Gastrocnemius medialis (tissue), 4 donors: Measurements from ENCODE around the gene B4GALT5.

Source experiments
- CTCF ChIP-seq, 5 experiments: fragments of 450-650 bp in 3 of 5; fragments of 200-600 bp in 2 of 5; sonication (generic) in 2 of 5; IDR thresholded peaks in 4 of 5; conservative IDR thresholded peaks in 1 of 5; 1 replicate in 4 of 5; 2 replicates in 1 of 5; pipeline ENCODE4 v1.5.1; 2016 to 2019; ENCODE audit warnings: antibody characterized with exemption in 5 of 5, mild to moderate bottlenecking in 3 of 5, moderate library complexity in 3 of 5
- POLR2A ChIP-seq, 2 donors: fragments of 450-650 bp; IDR thresholded peaks; one replicate each; pipeline ENCODE4 v1.6.1; 2017; ENCODE audit warnings: antibody characterized with exemption in 2 of 2, mild to moderate bottlenecking in 2 of 2, moderate library complexity in 2 of 2

GRCh38 chr20:49631061-49631716 is 82.5 kb downstream of the B4GALT5 start:
- TF ChIP-seq CTCF (IDR thresholded peaks at IDR 0.05 in 4 of 5, conservative IDR thresholded peaks at IDR 0.05 in 1 of 5) (no peak), POLR2A (IDR thresholded peaks at IDR 0.05) (no peak)
